Stomach (tissue), 4 donors: Measurements from ENCODE around the gene LTF.

Source experiments
- EP300 ChIP-seq: sonication (generic); formaldehyde crosslinking; IDR thresholded peaks from one replicate; pipeline ENCODE4 v1.6.1; 2017; ENCODE audit warnings: antibody characterized with exemption
- POLR2A ChIP-seq, 4 donors: fragments of 450-650 bp; IDR thresholded peaks; one replicate each; pipeline ENCODE4 v1.6.1; 2016; ENCODE audit warnings: antibody characterized with exemption in 4 of 4, control low read depth in 2 of 4, mild to moderate bottlenecking in 1 of 4, moderate library complexity in 1 of 4
- POLR2AphosphoS5 ChIP-seq, 3 donors: sonication (generic); formaldehyde crosslinking; IDR thresholded peaks; one replicate each; pipeline ENCODE4 v1.6.1; 2016; ENCODE audit warnings: antibody characterized with exemption in 3 of 3
- TF ChIP-seq, protein P1 (sequence below), 7 experiments: fragments of 450-650 bp in 4 of 7; fragments of 200-600 bp in 3 of 7; sonication (generic) in 3 of 7; IDR thresholded peaks; one replicate each; pipeline ENCODE4 v1.5.1; 2016 to 2019; ENCODE audit warnings: antibody characterized with exemption in 7 of 7, control low read depth in 2 of 7, mild to moderate bottlenecking in 1 of 7

DNA sequence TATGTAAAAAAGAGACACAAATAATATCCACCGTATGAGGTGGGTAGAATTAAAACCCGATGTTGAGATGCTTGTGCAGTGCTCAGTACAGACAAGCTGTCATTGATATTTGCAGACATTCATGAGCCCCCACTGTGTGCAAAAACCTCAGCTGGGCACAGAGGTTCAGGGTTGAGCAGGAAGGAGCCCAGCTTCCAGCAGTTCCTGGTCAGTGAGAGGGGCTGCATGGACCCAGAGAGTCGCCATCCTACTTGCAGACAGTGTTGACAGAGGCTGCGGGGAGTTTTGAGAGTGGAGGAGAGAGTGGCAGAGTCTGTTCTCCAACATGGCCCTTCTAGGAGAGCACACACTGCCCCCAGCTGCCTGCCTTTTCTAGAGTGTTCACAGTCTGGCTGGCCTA, 6.1 kb upstream of the LTF start:
- TF ChIP-seq POLR2A (IDR thresholded peaks at IDR 0.05) = no peak
- TF ChIP-seq, protein P1, sequence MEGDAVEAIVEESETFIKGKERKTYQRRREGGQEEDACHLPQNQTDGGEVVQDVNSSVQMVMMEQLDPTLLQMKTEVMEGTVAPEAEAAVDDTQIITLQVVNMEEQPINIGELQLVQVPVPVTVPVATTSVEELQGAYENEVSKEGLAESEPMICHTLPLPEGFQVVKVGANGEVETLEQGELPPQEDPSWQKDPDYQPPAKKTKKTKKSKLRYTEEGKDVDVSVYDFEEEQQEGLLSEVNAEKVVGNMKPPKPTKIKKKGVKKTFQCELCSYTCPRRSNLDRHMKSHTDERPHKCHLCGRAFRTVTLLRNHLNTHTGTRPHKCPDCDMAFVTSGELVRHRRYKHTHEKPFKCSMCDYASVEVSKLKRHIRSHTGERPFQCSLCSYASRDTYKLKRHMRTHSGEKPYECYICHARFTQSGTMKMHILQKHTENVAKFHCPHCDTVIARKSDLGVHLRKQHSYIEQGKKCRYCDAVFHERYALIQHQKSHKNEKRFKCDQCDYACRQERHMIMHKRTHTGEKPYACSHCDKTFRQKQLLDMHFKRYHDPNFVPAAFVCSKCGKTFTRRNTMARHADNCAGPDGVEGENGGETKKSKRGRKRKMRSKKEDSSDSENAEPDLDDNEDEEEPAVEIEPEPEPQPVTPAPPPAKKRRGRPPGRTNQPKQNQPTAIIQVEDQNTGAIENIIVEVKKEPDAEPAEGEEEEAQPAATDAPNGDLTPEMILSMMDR (IDR thresholded peaks at IDR 0.05) = no peak
- no peak for TF ChIP-seq POLR2AphosphoS5 (IDR thresholded peaks at IDR 0.05)
- TF ChIP-seq EP300 = no peak
